GM23248 (cell line): ENCODE results near the gene COPS6.

Source experiments
- EZH2 ChIP-seq: fragments of 200-600 bp; sonication (generic); IDR thresholded peaks from 2 replicates; pipeline ENCODE4 v1.6.1; 2018; ENCODE audit warnings: antibody characterized with exemption, mild to moderate bottlenecking; ENCODE audit not compliant: insufficient read depth, poor library complexity, severe bottlenecking
- EZH2phosphoT487 ChIP-seq: fragments of 200-600 bp; sonication (generic); IDR thresholded peaks from 2 replicates; pipeline ENCODE4 v1.6.1; 2018; ENCODE audit warnings: antibody characterized with exemption, moderate library complexity, mild to moderate bottlenecking, low read depth; ENCODE audit not compliant: insufficient read depth

DNA sequence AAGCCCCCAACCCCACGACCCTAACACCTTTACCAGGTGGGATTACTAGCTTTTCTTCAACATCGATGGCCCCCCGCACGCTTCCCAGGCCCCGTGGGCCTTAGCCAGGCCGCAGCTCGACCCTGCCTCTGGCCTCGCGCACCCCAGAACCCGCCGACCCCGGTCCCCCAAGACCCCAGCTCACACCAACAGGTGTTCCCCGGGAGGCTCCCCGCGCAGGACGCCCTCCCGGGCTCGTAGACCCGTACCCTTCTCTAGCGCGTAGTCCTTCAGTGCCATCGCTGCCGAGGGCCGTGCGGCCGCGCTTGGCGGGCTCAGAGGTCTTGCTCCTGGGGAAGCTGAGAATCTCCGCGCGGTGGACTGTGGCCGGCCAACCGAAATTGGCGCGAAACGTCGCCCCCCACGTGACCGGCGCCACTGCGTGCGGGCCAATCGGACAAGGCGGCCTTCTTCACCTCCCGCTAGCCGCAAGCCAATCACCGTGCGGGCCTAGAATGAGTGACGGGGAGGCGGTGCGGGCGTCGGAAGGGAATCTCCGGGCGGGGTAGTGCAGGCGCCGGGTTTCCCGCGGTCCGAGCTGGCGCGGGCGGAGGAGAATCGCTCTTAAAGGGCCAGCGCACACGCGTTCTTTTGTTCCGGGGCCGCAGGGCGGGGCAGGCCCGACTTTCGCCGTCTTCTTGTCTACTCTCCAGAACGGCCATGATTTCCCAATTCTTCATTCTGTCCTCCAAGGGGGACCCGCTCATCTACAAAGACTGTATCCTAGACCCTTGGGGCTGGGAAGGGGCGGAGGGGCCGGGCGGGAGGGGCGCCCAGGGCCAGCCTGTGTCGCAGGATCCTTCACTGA is 12.5 kb downstream of the COPS6 start, which contains the start of the genes AP4M1 and MCM7:
- TF ChIP-seq EZH2phosphoT487: no peak
- TF ChIP-seq EZH2: no peak
